Stimulated activated CD8-positive, alpha-beta memory T cell treated with anti-CD3 and anti-CD28 coated beads, Interleukin-12 subunit alpha, Interleukin-12 subunit beta, amount 100 ng/mL, for 24 hours (primary cell): ENCODE results near the gene SERPINE1.
"Not testable (repeated sequence)": the region's sequence is repeated elsewhere in the genome, so short reads cannot be mapped to it uniquely, and the experiment has no call there.

Experiments
- DNase-seq: peaks from one replicate; pipeline ENCODE4 v3.0.0-alpha.2; 2020; ENCODE audit errors: extremely low read depth

Gene SERPINE1

DNA sequence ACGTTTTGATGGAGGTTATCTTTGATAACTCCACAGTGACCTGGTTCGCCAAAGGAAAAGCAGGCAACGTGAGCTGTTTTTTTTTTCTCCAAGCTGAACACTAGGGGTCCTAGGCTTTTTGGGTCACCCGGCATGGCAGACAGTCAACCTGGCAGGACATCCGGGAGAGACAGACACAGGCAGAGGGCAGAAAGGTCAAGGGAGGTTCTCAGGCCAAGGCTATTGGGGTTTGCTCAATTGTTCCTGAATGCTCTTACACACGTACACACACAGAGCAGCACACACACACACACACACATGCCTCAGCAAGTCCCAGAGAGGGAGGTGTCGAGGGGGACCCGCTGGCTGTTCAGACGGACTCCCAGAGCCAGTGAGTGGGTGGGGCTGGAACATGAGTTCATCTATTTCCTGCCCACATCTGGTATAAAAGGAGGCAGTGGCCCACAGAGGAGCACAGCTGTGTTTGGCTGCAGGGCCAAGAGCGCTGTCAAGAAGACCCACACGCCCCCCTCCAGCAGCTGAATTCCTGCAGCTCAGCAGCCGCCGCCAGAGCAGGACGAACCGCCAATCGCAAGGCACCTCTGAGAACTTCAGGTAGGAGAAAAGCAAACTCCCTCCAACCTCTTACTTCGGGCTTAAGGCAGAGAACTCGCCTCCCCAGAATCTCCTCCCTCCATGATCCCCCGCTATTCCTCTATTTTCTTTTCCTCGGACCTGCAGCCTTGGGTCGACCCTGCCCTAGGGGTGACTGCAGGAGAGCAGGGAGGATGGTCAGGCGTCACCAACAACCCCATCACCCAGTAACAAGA, at the start of gene SERPINE1:
Gene SERPINE1 (plus strand): TSS at position 454 of the 809 bp plus-strand sequence. CDS start 1,290 bp downstream, outside the sequence.
- DNase-seq = no peak

DNA sequence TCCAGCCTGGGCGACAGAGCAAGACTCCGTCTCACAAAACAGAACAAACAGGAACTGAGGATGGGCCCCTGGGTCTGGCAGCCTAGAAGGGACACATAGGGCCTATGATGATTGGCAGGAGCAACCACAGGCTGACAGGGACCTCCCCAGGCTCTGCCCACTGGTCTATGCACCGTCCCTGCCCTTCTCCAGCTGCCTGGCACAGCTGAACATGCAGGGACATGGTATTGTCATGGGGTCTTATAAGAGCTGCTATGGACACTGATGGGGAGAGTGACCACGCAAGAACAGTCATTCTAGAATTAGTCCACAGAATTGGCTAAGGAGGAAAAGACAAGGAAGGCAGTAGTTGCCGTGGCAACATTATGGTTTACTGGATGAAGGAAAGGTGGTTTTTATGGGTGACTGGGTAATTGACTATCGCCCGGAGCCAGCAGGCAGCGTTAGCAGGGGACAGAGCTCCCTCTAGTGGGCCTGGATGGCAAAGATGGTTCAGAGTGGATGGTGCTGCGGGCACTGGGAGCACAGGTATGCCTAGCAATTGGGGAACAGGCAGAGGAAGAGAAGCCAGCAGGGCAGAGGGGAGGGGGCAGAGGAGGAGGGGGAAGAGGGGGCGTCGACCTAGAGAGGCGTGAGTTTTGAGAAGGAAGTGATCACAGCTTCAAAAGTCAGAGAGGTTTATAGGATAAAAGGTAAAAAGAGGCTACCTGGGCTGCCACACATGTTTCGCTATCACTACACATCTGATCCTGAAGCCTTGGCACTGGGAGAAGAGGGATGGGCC, 49.4 kb upstream of the SERPINE1 start:
- peak; percentile 42 for DNase-seq

DNA sequence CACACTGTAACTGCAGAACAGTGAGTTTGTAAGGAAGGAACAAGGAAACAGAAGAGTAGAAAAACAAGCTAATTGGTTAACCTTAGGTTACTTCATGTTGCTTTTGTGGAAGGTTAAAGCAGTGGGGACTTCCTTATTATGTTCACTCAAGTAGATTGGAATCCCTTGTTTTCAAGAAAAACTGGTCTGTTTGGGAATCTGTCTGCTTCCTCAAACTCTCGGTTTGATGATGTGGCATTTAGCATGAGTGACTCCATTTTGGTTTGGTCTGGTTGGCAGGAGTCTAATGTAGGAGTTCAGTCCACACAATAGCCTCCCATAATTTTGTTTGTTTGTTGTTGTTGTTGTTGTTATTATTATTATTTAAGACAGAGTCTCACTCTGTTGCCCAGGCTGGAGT, 45.5 kb upstream of the SERPINE1 start:
- DNase-seq = no peak

DNA sequence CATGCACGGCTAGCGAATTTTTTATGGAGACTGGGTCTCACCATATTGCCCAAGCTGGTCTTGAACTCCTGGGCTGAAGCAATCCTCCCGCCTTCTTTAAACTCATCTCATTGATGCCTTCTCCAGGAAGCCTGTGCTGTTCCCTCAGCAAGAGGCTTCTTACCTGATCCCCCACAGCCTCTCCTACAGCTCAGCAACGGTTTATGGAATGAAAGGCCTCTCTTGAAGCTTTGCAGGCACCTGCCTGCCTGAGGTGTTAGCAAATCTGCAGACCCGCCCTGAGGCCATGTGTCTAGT, 42.1 kb upstream of the SERPINE1 start:
- DNase-seq = no peak

DNA sequence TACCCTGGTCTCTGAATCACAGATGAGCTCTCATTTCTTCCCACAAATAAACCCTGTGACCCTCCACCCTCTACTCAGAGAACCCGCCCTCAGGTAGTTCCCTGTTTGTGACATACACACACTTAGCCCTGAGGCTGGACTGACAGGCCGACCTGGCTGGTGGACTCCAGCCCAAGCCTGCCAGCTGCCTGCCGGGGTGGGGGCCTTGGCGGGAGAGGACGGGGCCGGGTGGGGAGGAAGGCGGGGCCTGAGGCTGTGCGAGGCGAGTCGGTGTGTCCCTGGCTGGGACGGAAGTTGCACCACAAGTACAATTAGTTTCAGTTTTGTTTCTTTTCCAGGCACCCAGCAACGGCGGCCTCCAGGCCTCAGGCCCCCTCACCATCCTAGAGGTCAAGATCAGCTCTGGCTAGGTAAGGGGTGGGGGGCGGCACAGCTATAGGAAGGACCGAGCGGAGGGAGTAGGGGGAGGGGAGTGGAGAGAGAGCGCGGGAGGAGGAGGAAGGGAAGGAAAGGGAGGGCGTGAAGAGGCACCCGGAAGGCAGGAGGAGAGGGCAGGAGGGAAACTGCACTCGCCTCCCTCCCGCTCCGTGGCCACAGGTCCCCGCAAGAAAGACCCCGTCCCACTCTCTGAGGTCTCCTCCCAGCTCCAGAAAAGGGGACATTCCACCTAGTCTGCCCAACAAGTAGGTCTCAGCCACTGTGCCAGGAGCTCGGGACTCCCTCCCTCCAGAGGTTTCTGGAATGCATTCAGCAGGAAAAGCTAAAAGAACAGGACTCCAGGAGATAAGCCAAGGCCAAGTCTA, 41.5 kb upstream of the SERPINE1 start, which contains the start of gene TRIM56:
Gene TRIM56 (plus strand): TSS at position 320 of the 803 bp plus-strand sequence. CDS start 1,832 bp downstream, outside the sequence.
- DNase-seq = peak; percentile 47

DNA sequence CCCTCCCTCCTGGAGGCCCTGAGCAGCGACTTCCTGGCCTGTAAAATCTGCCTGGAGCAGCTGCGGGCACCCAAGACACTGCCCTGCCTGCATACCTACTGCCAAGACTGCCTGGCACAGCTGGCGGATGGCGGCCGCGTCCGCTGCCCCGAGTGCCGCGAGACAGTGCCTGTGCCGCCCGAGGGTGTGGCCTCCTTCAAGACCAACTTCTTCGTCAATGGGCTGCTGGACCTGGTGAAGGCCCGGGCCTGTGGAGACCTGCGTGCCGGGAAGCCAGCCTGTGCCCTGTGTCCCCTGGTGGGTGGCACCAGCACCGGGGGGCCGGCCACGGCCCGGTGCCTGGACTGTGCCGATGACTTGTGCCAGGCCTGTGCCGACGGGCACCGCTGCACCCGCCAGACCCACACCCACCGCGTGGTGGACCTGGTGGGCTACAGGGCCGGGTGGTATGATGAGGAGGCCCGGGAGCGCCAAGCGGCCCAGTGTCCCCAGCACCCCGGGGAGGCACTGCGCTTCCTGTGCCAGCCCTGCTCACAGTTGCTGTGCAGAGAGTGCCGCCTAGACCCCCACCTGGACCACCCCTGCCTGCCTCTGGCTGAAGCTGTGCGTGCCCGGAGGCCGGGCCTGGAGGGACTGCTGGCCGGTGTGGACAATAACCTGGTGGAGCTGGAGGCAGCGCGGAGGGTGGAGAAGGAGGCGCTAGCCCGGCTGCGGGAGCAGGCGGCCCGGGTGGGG, 39.4 kb upstream of the SERPINE1 start:
- DNase-seq = no peak

DNA sequence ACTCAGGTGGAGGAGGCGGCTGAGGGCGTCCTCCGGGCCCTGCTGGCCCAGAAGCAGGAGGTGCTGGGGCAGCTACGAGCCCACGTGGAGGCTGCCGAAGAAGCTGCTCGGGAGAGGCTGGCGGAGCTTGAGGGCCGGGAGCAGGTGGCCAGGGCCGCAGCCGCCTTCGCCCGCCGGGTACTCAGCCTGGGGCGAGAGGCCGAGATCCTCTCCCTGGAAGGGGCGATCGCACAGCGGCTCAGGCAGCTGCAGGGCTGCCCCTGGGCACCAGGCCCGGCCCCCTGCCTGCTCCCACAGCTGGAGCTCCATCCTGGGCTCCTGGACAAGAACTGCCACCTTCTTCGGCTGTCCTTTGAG, 38.9 kb upstream of the SERPINE1 start:
- no peak for DNase-seq

DNA sequence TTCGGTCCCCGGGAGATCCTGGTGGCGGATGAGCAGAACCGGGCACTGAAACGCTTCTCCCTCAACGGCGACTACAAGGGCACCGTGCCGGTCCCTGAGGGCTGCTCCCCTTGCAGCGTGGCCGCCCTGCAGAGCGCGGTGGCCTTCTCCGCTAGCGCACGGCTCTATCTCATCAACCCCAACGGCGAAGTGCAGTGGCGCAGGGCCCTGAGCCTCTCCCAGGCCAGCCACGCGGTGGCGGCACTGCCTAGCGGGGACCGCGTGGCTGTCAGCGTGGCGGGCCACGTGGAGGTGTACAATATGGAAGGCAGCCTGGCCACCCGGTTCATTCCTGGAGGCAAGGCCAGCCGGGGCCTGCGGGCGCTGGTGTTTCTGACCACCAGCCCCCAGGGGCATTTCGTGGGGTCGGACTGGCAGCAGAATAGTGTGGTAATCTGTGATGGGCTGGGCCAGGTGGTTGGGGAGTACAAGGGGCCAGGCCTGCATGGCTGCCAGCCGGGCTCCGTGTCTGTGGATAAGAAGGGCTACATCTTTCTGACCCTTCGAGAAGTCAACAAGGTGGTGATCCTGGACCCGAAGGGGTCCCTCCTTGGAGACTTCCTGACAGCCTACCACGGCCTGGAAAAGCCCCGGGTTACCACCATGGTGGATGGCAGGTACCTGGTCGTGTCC, 37.9 kb upstream of the SERPINE1 start:
- no peak for DNase-seq

DNA sequence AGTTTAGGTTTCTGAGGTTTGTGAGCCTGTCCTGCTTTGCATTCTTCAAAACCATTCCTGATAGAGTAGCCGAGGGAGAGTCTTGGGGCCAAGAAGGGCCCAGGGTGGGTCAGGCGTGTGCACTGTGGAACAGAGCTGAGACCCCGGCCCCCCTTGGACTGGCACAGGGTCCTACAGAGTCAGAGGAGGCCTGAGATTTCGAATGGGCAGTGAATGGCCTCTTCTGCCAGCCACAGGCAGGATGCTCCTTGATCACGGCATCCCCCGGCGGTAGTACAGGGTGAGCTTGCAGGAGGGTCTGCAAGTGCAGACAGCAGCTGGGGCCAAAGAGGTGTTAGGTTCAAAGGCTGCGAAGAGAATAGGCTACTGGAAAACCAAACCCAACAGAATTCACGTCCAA, 37.0 kb upstream of the SERPINE1 start:
- no peak for DNase-seq

DNA sequence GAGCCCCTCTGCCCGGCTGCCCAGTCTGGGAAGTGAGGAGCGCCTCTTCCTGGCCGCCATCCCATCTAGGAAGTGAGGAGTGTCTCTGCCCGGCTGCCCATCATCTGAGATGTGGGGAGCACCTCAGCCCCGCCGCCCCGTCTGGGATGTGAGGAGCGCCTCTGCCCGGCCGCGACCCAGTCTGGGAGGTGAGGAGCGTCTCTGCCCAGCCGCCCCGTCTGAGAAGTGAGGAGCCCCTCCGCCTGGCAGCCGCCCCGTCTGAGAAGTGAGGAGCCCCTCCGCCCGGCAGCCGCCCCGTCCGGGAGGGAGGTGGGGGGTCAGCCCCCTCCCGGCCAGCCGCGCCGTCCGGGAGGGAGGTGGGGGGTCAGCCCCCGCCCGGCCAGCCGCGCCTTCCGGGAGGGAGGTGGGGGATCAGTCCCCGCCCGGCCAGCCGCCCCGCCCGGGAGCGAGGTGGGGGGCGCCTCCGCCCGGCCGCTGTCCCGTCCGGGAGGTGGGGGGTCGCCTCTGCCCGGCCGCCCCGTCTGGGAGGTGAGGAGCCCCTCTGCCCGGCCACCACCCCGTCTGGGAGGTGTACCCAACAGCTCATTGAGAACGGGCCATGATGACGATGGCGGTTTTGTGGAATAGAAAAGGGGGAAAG, 34.5 kb upstream of the SERPINE1 start:
- not testable (repeated sequence) for DNase-seq

DNA sequence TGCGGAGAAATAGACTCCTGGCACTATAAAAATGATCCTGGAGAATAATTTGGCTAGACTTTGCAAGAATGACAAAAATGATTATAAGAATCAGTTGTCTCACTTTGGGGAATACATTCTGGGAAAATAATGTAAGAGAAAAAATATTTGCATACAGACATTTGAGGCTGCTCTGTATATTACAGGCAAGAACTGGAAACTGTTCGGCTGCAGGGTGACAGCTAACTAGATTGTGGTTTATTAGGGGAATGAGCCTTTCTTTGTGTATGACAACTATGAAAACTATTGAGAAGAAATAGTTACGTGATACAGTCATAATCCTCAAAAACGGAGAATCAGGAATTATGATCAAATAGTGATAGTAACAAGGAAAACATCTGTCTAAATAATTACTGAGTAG, 33.0 kb upstream of the SERPINE1 start:
- no peak for DNase-seq

DNA sequence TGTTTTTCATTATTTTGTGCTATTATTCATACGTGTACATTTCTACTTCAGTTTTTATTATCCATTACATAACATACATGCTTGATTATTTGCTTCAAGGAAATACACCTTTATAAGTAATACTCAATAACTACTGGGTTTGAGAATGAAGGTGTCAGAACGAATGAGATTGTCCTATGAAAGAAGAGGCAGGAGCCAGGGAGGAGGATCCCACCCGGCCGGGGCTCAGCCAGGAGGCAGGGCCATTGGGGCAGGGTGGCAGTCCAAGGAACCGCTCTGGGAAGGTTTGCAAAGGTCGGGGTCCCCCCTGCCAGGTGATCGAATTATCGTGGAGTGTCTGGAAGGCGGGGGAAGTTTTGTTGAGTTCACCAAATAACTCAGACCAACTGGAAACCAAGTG, 32.5 kb upstream of the SERPINE1 start:
- no peak for DNase-seq

DNA sequence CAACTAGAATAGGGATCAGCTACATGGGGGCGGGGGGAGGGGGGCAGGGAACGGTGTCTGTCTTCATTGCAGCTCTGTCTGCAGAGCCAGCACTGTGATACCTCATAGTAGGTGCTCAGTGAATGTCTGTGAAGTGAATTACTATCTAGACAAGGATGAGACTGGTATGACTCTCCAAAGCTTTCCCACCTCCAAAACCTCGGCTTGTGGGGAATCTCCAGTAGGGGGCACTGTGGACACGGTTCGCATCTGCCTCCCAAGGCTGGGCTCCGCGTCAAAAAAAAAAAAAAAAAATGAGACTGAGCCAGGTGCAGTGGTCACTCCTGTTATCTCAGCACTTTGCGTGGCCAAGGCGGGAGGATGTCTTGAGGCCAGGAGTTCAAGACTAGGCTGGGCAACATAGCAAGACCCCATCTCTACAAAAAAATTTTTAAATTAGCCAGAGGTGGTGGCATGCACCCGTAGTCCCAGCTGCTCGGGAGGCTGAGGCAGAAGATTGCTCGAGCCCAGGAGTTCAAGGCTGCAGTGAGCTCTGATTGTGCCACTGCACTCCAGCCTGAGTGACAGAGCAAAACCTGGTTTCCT, 32.0 kb upstream of the SERPINE1 start:
- no peak for DNase-seq

DNA sequence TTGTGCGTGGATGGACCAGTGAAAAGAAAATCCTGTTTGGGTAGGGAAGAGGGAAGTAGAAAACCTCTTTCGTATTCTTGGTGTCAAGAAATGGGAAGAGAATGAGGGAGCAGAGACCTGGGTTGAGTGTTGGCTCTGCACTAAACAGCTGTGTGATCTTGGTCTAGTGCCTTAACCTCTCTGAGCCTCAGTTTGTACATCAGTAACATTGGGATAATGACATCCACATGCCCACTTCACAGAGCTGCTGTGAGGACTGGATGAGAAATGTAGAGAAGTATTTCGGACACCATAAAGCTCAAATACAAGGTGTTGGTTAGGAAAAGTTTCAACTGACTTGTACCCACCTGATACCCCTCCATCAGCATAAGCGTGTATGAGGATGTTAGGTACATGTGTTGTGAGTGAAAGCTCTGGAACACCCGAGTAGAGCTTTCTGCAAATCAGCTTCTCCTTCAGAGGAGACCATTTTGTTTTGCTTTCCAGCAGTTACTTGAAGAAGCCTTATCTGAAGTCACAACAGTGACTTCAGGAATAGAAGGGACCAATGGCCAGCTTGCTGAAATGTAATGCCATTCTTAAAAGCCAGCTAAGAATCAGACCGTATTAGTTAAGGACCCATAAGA, 30.5 kb upstream of the SERPINE1 start:
- no peak for DNase-seq

DNA sequence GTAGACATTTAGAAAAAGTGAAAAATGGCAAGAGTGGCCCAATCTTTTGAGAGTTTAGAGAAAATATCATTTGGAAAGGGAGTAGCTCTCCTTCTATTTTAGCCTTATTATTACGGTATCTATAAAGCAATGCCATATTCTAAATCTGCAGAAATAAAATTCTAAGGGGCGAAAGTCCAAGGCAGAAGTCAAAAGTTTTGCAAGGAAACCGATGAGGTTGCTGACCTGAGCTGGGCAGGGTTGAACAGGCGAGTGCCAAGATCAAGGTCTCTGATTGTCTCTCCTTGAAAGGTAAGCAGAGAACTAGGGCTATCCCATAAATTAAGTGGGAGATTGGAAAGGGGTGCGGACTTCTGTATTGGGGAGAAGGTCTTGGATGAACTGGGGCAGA, 30.0 kb upstream of the SERPINE1 start:
- no peak for DNase-seq

DNA sequence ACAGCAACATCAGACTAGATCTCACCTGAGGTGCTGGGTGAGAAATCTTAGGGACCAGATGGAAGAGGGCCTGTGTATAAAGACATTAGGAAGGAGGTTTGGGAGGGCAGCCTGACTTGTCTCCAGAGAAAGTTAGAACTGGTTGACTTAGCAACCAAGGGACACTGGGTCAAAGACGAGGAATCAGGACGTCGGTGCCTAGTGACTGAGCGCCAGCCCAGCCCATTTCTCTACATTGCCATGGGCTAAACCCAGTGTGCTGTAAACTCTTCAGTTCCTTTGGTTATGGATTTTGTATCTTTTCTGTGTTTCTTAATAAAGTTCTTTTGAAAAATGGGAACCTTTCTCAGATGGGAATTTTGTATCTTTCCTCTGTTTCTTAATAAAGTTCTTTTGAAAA, 29.3 kb upstream of the SERPINE1 start:
- no peak for DNase-seq

DNA sequence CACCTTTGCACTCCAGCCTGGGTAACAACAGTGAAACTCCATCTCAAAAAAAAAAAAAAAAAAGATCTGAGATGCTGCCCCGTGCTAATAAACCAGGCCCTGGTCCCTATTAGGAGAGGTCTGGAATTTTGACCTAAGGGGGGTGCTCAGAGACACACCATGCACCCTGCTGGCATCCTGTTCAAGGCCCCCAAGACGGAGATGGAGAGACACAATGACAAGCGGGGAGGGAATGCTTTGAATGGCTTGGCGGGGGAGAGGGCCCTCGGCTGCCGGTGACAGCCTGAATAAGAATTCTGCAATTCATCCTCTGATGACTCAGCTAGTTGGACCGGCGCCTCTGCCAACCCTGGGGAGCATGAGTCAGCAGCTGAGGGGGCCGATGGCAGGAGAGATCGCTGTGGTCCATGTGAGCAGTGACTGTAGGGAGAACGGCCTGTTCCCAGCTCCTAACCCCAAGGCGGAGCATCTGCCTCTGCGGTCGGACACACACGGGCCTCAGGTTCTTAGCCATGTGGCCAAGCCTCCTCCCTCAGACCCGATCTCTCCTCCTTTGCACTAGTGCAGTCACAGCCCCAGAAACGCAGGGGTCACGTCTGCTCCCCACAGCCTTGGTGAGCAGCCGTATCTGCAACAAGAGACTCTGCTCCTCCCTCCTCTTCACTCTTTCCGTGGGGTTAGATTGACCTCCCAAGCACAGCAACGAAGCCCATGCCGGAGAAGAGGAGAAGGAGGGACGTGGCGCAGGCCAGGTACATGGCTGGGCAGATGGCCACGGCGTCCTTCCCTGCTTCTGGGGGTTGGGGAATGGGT, 26.7 kb upstream of the SERPINE1 start:
- peak; percentile 42 for DNase-seq

DNA sequence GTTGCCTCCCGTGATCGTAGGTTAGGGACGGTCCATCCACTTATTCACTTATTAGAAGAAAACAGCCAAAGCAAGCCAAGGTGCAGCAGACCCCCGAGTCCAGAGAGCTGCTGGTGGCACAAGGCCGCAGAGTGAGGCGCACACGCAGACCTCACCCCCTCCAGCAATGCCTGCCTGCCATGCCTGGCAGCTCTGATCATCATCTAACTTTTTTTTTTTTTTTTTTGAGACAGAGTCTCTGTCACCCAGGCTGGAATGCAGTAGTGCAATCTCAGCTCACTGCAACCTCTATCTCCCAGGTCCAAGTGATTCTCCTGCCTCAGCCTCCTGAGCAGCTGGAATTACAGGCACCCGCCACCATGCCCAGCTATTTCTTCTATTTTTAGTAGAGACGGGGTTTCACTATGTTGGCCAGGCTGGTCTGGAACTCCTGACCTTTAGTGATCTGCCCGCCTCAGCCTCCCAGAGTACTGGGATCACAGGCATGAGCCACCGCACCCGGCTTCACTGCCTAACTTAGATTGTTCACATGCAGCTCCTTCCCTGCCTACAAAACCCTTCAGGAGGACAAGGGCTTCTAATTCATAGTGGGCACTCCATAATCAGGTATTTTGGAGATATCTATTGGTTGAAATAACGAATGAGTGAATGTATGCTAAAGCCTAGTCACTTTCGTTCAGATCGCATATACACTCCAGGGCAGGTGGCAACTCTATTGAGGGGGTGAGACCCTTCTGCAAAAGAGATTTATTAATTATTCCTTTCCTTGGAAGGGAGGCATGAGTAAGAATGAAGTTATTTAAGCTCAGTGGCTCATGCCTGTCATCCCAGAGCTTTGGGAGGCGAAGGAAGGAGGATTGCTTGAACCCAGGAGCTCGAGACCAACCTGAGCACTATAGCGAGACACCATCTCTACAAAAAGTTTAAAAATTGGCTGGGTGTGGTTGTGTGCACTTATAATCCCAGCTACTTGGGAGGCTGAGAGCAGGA, 25.8 kb upstream of the SERPINE1 start:
- no peak for DNase-seq
